IMR-90 (cell line): ENCODE results near the gene RAD51B. TPM values are rescaled to one million over a fixed set of nuclear protein-coding genes. Genes with fewer than 3 reads are reported as not detected.

ENCODE experiments used
- ATAC-seq: fragments of 200-7000 bp; cut with Tn5 transposase; 2 replicates; pipeline ENCODE4 v1.9.1; 2020; ENCODE audit warnings: low read depth, mild to moderate bottlenecking, moderate library complexity
- BruUV-seq: library from RNA; stranded (reverse); fragments of 400-500 nt; replicated peaks from 2 replicates; lab custom pipeline; 2021; lab: Mats Ljungman, UMichigan
- CTCF ChIA-PET: fragments of 300-600 bp; formaldehyde crosslinking; extraction: SDS; loops from one replicate; lab custom pipeline; 2021; ENCODE audit warnings: antibody characterized with exemption; lab: Yijun Ruan, JAX
- POLR2A ChIA-PET: fragments of 300-600 bp; sonication (Branson Sonifier 250); formaldehyde crosslinking; loops from one replicate; lab custom pipeline; 2022; ENCODE audit warnings: antibody characterized with exemption; ENCODE audit not compliant: unreplicated experiment; lab: Charles Lee
- DNase-seq: peaks from one replicate; pipeline ENCODE4 v3.0.0; 2013
- H2AFZ ChIP-seq: replicated peaks from 2 replicates; pipeline ENCODE3; 2013; ENCODE audit warnings: low read length, mild to moderate bottlenecking; ENCODE audit not compliant: poor library complexity
- H2AK5ac ChIP-seq: 2 replicates; pipeline ENCODE4 v1.6.1; 2013; ENCODE audit warnings: low read depth, low read length, inconsistent platforms
- H2AK9ac ChIP-seq: replicated peaks from 2 replicates; pipeline ENCODE3; 2013; ENCODE audit warnings: mild to moderate bottlenecking, low read depth, low read length, moderate library complexity; ENCODE audit not compliant: poor library complexity
- H2BK120ac ChIP-seq: 2 replicates; pipeline ENCODE4 v1.6.1; 2013; ENCODE audit warnings: low read depth, low read length, inconsistent platforms
- H2BK15ac ChIP-seq: 3 replicates; pipeline ENCODE4 v1.6.1; 2013; ENCODE audit warnings: low read depth, low read length, inconsistent platforms
- H2BK20ac ChIP-seq: 2 replicates; pipeline ENCODE4 v1.6.1; 2013; ENCODE audit warnings: low read depth, mild to moderate bottlenecking, inconsistent platforms, low read length, moderate library complexity
- H2BK5ac ChIP-seq: 2 replicates; pipeline ENCODE4 v1.6.1; 2013; ENCODE audit warnings: mild to moderate bottlenecking, low read depth, low read length, inconsistent platforms; ENCODE audit not compliant: poor library complexity, severe bottlenecking
- H3K14ac ChIP-seq: replicated peaks from 2 replicates; pipeline ENCODE4 v1.6.1; 2013; ENCODE audit warnings: low read depth, low read length, inconsistent platforms
- H3K18ac ChIP-seq: 2 replicates; pipeline ENCODE4 v1.6.1; 2013; ENCODE audit warnings: low read depth, low read length, control low read depth
- H3K23ac ChIP-seq: 2 replicates; pipeline ENCODE4 v1.6.1; 2013; ENCODE audit warnings: low read depth, low read length, inconsistent platforms
- H3K27ac ChIP-seq: 2 replicates; pipeline ENCODE4 v1.5.1; 2013; ENCODE audit warnings: mild to moderate bottlenecking, control low read depth, low read length; ENCODE audit not compliant: insufficient read depth
- H3K27me3 ChIP-seq: 2 replicates; pipeline ENCODE4 v1.6.1; 2013; ENCODE audit warnings: low read length; ENCODE audit not compliant: control insufficient read depth, insufficient read depth
- H3K36me3 ChIP-seq: 2 replicates; pipeline ENCODE4 v1.6.1; 2013; ENCODE audit warnings: low read length, mixed read lengths; ENCODE audit not compliant: control insufficient read depth, insufficient read depth
- H3K4ac ChIP-seq: 2 replicates; pipeline ENCODE4 v1.6.1; 2013; ENCODE audit warnings: low read depth, low read length, inconsistent platforms
- H3K4me1 ChIP-seq: 2 replicates; pipeline ENCODE4 v1.6.1; 2013; ENCODE audit warnings: low read length, mixed read lengths; ENCODE audit not compliant: control insufficient read depth, insufficient read depth
- H3K4me2 ChIP-seq: 2 replicates; pipeline ENCODE4 v1.6.1; 2013; ENCODE audit warnings: low read depth, mild to moderate bottlenecking, control low read depth, low read length, moderate library complexity
- H3K4me3 ChIP-seq: 2 replicates; pipeline ENCODE4 v1.5.1; 2013; ENCODE audit warnings: low read depth, mild to moderate bottlenecking, control low read depth, low read length, moderate library complexity; ENCODE audit not compliant: insufficient read depth
- H3K56ac ChIP-seq: 2 replicates; pipeline ENCODE4 v1.6.1; 2013; ENCODE audit warnings: low read length, inconsistent platforms; ENCODE audit not compliant: insufficient read depth; ENCODE audit errors: extremely low read depth
- H3K79me1 ChIP-seq, 2 experiments: 2 replicates each; pipeline ENCODE4 v1.6.1; 2013; ENCODE audit warnings: low read length in 2 of 2, inconsistent platforms in 1 of 2, low read depth in 1 of 2
- H3K9ac ChIP-seq: 2 replicates; pipeline ENCODE4 v1.6.1; 2013; ENCODE audit warnings: low read depth, low read length, control low read depth
- H3K9me1 ChIP-seq: 2 replicates; pipeline ENCODE4 v1.6.1; 2013; ENCODE audit warnings: low read length, inconsistent platforms; ENCODE audit not compliant: insufficient read depth
- H3K9me3 ChIP-seq: 2 replicates; pipeline ENCODE4 v1.6.1; 2013; ENCODE audit warnings: low read length; ENCODE audit not compliant: control insufficient read depth, insufficient read depth
- H4K20me1 ChIP-seq: 2 replicates; pipeline ENCODE4 v1.6.1; 2013; ENCODE audit warnings: low read length, inconsistent platforms; ENCODE audit not compliant: insufficient read depth
- H4K5ac ChIP-seq: 2 replicates; pipeline ENCODE4 v1.6.1; 2013; ENCODE audit warnings: mild to moderate bottlenecking, low read depth, low read length, control low read depth
- H4K8ac ChIP-seq, 2 experiments: 2 replicates each; pipeline ENCODE4 v1.6.1; 2013; ENCODE audit warnings: low read depth in 2 of 2, low read length in 2 of 2, control low read depth in 1 of 2, inconsistent platforms in 1 of 2
- H4K91ac ChIP-seq: 2 replicates; pipeline ENCODE4 v1.6.1; 2013; ENCODE audit warnings: low read depth, low read length, inconsistent platforms; ENCODE audit not compliant: insufficient read depth
- BHLHE40 ChIP-seq: fragments of 150-350 bp; IDR thresholded peaks from 2 replicates; pipeline ENCODE4 v1.6.1; 2016; ENCODE audit warnings: mild to moderate bottlenecking, low read depth, low read length
- CEBPB ChIP-seq: IDR thresholded peaks from 2 replicates; pipeline ENCODE4 v1.6.1; 2012; ENCODE audit warnings: low read depth, low read length, improper control_type of control experiment
- CHD1 ChIP-seq: IDR thresholded peaks from 2 replicates; pipeline ENCODE4 v1.6.1; 2012; ENCODE audit warnings: low read depth, low read length, improper control_type of control experiment
- FOS ChIP-seq: fragments of 150-350 bp; IDR thresholded peaks from 2 replicates; pipeline ENCODE4 v1.6.1; 2016; ENCODE audit warnings: low read depth, low read length
- MAFK ChIP-seq: IDR thresholded peaks from 2 replicates; pipeline ENCODE4 v1.6.1; 2012; ENCODE audit warnings: low read depth, low read length, improper control_type of control experiment
- MAZ ChIP-seq: IDR thresholded peaks from 2 replicates; pipeline ENCODE4 v1.6.1; 2012; ENCODE audit warnings: low read depth, mild to moderate bottlenecking, low read length, improper control_type of control experiment, moderate library complexity, borderline replicate concordance
- MXI1 ChIP-seq: IDR thresholded peaks from 2 replicates; pipeline ENCODE4 v1.6.1; 2012; ENCODE audit warnings: low read depth, mild to moderate bottlenecking, low read length, moderate library complexity, borderline replicate concordance
- NFE2L2 ChIP-seq: fragments of 150-350 bp; IDR thresholded peaks from 2 replicates; pipeline ENCODE4 v1.6.1; 2016; ENCODE audit warnings: low read depth, mild to moderate bottlenecking, low read length
- POLR2A ChIP-seq: IDR thresholded peaks from 2 replicates; pipeline ENCODE4 v1.6.1; 2012; ENCODE audit warnings: mild to moderate bottlenecking, low read depth, low read length
- RAD21 ChIP-seq: IDR thresholded peaks from 2 replicates; pipeline ENCODE4 v1.6.1; 2012; ENCODE audit warnings: low read length, improper control_type of control experiment
- RCOR1 ChIP-seq: IDR thresholded peaks from 2 replicates; pipeline ENCODE4 v1.6.1; 2012; ENCODE audit warnings: mild to moderate bottlenecking, low read length, improper control_type of control experiment; ENCODE audit not compliant: insufficient replicate concordance
- RFX5 ChIP-seq: IDR thresholded peaks from 2 replicates; pipeline ENCODE4 v1.8.0; 2012; ENCODE audit warnings: low read depth, mild to moderate bottlenecking, low read length, moderate library complexity
- SMC3 ChIP-seq: fragments of 150-350 bp; IDR thresholded peaks from 2 replicates; pipeline ENCODE4 v1.6.1; 2016; ENCODE audit warnings: low read depth, mild to moderate bottlenecking, antibody characterized with exemption, low read length, moderate library complexity
- whole genome bisulfite sequencing, 2 experiments: methylation state at CpG; one replicate each; pipeline versions ENCODE4 v1.1.5 to v1.1.7; 2013; ENCODE audit warnings: missing lambda C conversion rate in 2 of 2; ENCODE audit not compliant: insufficient read length in 1 of 2; ENCODE audit errors: extremely low coverage in 2 of 2; 5-methylcytosine and 5-hydroxymethylcytosine counted together
- dilution Hi-C: fragments of 300-500 bp; cut with HindIII; formaldehyde crosslinking; loops from one replicate; pipeline ENCODE4 v1.14.3; 2018; ENCODE audit warnings: low sequenced_read_pairs; ENCODE audit not compliant: unreplicated experiment
- in situ Hi-C: fragments of 300-500 bp; cut with MboI; formaldehyde crosslinking; loops from 3 replicates; pipeline ENCODE4 v1.14.3; 2019; ENCODE audit warnings: low sequenced_read_pairs, inconsistent platforms, mixed read lengths
- intact Hi-C: fragments of 100-400 bp; cut with micrococcal nuclease; formaldehyde crosslinking; loops from 2 replicates; pipeline ENCODE4 v1.10.0; 2022
- polyA plus RNA-seq, 3 experiments: library from polyadenylated mRNA; depleted of rRNA; stranded (reverse); fragments of >200 nt; gene quantifications; 2 replicates each; pipeline ENCODE4 v1.2.3, GENCODE V29; 2012; ENCODE audit warnings: low replicate concordance in 1 of 3
- total RNA-seq: library from RNA; depleted of rRNA; stranded (reverse); fragments of >200 nt; gene quantifications from 2 replicates; pipeline ENCODE4 v1.2.3, GENCODE V29; 2012
- TF ChIP-seq, protein P1 (sequence below): conservative IDR thresholded peaks from 2 replicates; pipeline ENCODE4 v1.5.1; 2012; ENCODE audit warnings: mild to moderate bottlenecking, low read depth, low read length, improper control_type of control experiment
- TF ChIP-seq, protein P2 (sequence below): fragments of 150-350 bp; IDR thresholded peaks from 2 replicates; pipeline ENCODE4 v1.6.1; 2016; ENCODE audit warnings: low read depth, mild to moderate bottlenecking, low read length, moderate library complexity, borderline replicate concordance
- TF ChIP-seq, protein P3 (sequence below): fragments of 150-350 bp; IDR thresholded peaks from 2 replicates; pipeline ENCODE4 v1.6.1; 2017; ENCODE audit warnings: mild to moderate bottlenecking, antibody characterized with exemption, low read length, low read depth

The RAD51B gene
- total and polyA plus RNA-seq, 2 of the 4 experiments (the other 2 are of a cell fraction), result 5.1 to 18.8 TPM

DNA sequence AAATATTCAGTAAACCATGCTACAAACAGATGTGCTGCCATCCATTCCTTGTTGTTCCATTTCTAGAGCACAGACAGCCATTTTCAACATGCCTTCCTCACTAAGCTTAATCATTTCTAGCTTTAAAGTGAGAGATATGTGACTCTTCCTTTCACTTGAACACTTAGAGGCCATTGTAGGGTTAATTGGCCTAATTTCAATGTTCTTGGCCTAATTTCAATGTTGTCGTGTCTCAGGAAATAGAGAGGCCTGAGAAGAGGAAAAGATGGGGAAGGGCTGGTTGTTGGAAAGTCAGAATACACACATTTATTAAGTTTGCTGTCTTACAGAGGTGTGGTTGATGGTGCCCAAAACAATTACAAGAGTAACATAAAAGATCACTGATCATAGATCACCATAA, 538.2 kb downstream of the RAD51B start:
- Histone ChIP-seq H3K4me2 (no peak overlapping the region), H3K23ac (no peak overlapping the region), H2BK5ac (no peak overlapping the region), H3K9me1 (peaks cover 7% of the 10 kb centered on the region), H3K56ac (no peak overlapping the region), H2BK15ac (no peak overlapping the region), H3K4me1 (peaks cover 8% of the 10 kb centered on the region), H2AFZ (no peak overlapping the region), H3K27ac (no peak overlapping the region), H4K91ac (no peak overlapping the region), H4K8ac (no peak overlapping the region), H3K79me1 (no peaks in the 10 kb centered on the region), H3K4me3 (no peak overlapping the region), H2AK9ac (no peak overlapping the region), H4K20me1 (no peaks in the 10 kb centered on the region), H2BK20ac (no peak overlapping the region), H3K4ac (no peak overlapping the region), H3K14ac (no peak overlapping the region), H3K9me3 (no peaks in the 10 kb centered on the region), H3K18ac (no peak overlapping the region), H2BK120ac (no peak overlapping the region), H2AK5ac (no peak overlapping the region), H3K36me3 (no peaks in the 10 kb centered on the region), H3K9ac (no peak overlapping the region), H4K5ac (no peak overlapping the region), H3K27me3 (no peaks in the 10 kb centered on the region)
- intact Hi-C loops, result no loop called here
- dilution Hi-C loops, result no loop called here
- BruUV-seq, result no TSS peak
- in situ Hi-C loops, result no loop called here
- CTCF ChIA-PET, result no interaction called here
- DNase-seq (no peak), ATAC-seq (no peak)
- TF ChIP-seq FOS (no peak), MXI1 (no peak), MAZ (no peak), BHLHE40 (no peak), RCOR1 (no peak), RFX5 (no peak), POLR2A (no peak), MAFK (no peak), RAD21 (no peak), CEBPB (no peak), CHD1 (no peak), NFE2L2 (no peak), SMC3 (no peak)
- TF ChIP-seq, protein P1, sequence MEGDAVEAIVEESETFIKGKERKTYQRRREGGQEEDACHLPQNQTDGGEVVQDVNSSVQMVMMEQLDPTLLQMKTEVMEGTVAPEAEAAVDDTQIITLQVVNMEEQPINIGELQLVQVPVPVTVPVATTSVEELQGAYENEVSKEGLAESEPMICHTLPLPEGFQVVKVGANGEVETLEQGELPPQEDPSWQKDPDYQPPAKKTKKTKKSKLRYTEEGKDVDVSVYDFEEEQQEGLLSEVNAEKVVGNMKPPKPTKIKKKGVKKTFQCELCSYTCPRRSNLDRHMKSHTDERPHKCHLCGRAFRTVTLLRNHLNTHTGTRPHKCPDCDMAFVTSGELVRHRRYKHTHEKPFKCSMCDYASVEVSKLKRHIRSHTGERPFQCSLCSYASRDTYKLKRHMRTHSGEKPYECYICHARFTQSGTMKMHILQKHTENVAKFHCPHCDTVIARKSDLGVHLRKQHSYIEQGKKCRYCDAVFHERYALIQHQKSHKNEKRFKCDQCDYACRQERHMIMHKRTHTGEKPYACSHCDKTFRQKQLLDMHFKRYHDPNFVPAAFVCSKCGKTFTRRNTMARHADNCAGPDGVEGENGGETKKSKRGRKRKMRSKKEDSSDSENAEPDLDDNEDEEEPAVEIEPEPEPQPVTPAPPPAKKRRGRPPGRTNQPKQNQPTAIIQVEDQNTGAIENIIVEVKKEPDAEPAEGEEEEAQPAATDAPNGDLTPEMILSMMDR, result no peak
- TF ChIP-seq, protein P2, sequence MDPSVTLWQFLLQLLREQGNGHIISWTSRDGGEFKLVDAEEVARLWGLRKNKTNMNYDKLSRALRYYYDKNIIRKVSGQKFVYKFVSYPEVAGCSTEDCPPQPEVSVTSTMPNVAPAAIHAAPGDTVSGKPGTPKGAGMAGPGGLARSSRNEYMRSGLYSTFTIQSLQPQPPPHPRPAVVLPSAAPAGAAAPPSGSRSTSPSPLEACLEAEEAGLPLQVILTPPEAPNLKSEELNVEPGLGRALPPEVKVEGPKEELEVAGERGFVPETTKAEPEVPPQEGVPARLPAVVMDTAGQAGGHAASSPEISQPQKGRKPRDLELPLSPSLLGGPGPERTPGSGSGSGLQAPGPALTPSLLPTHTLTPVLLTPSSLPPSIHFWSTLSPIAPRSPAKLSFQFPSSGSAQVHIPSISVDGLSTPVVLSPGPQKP, result no peak
- TF ChIP-seq, protein P3, sequence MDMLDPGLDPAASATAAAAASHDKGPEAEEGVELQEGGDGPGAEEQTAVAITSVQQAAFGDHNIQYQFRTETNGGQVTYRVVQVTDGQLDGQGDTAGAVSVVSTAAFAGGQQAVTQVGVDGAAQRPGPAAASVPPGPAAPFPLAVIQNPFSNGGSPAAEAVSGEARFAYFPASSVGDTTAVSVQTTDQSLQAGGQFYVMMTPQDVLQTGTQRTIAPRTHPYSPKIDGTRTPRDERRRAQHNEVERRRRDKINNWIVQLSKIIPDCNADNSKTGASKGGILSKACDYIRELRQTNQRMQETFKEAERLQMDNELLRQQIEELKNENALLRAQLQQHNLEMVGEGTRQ, result no peak
- WGBS, 2 experiments, result no CpG with 5 or more reads among the region's 1 CpG
- POLR2A ChIA-PET, result no interaction called here
